GM18519 (cell line): ENCODE results near the gene HMX1.

Experiments
- ATAC-seq: cut with Tn5 transposase; IDR thresholded peaks from one replicate; pipeline ENCODE4 v1.9.1; 2021; ENCODE audit warnings: mild to moderate bottlenecking, moderate library complexity; ENCODE audit not compliant: unreplicated experiment, low FRiP score

HMX1 gene

DNA sequence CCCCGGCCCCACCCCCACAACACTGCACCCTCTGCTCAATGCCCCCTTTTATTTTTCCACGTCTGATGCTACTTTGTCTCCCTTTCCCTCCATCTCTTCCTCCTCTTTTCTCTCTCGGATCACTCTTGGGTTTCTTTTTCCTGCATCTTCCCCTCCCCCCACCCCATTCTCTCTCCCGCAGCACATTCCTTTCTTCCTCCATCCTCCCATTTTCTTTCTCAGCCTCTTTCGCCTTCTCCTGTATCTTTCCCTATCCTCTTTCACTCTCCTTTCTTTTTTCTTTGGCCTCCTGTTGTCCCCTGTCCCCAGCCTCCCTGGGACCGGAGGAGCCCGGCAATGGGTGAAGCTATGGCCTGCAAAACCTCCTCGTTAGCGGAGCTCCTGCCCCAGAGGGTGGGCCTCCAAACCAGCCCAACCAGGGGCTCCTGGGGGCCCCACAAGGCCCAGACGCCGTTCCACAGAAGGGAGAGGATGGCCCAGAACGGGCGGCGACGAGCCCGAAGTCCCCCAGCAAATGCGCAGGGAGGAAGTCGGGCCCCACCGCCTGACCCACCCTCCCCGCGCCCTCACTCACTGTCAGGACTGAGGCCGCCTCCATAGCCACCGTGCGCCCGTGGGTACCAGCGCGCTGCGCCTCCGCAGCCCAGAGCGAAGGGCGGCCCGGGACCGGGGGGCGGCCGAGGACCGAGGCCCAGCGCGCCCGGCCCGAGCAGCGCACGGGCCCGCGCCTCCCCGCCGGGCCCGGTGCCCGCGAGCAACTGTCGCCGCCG lies 807 bp downstream of the HMX1 start:
- ATAC-seq: no peak

DNA sequence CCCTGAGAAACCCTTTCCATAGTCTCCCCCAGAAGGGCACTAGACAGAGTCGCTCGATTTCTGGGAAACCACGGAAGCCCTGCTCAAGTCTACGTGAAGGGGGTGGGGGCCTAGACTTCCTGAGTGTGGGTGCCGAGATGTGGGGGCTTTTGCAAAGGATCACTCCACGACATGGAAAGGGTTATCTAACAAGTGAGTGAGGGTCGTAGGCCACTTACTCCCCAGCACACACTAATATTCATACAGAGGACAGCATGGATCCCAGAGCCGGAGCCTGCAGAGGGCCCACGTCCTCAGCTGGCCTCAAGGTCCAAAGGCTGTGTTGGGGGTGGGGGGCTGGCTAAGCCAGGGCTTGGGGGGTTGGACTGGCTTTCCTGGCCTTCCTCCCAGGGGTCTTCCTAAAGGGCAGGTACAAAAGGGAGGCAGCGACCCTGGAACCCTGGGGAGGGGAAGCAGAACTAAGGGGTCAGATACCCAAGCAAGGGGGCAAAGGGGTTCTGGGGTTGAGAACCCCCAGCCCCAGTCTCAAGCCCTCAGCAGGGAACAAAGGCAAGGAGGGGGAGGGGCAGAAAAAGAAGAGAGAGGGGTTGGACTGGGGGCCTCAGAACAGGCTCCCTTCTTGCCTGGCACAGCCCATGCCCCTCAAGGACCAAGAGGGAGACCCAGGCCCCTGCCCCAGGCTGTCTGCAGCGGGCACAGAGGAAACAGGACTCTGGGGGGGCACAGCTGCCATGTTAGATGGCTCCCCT lies 1.6 kb downstream of the HMX1 start:
- no peak for ATAC-seq

- ATAC-seq: no peak
Measured at GRCh38 chr4:8869002-8869897, 2.4 kb downstream of the HMX1 start.

DNA sequence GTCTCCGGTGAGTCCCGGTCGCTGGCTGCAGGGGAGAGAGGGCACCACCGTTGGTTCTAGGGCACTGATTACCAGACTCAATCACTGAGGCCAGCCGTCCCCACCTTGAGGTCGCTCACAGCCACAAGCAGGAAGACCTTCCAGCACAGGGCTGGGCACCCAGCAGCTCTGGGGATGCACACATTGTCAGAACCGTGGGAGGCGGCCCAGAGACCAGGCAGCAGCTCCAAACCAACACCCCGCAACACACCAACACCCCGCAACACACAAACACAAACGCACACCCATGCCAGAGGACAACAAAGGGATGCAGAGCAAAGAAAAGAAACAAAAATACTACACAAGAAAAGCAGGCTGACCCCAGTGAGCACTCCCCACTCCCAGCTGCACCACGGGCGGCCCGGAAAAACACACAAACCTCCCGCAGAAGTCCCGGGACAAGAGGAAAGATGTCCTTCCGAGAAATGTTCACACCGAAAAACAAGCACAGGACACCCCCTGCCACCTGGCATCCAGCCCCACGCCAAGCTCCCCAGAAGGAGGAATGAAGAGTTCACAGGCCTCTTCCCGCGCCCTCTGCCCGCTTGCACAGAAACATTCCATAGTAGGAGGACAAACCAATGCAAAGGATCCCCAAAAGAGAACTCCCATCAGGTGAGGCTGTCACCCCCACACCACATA lies 3.2 kb downstream of the HMX1 start:
- no peak for ATAC-seq

- ATAC-seq: no peak
Measured at GRCh38 chr4:8867624-8868320, 3.9 kb downstream of the HMX1 start.

- no peak for ATAC-seq
Measured at GRCh38 chr4:8866828-8867623, 4.6 kb downstream of the HMX1 start.

DNA sequence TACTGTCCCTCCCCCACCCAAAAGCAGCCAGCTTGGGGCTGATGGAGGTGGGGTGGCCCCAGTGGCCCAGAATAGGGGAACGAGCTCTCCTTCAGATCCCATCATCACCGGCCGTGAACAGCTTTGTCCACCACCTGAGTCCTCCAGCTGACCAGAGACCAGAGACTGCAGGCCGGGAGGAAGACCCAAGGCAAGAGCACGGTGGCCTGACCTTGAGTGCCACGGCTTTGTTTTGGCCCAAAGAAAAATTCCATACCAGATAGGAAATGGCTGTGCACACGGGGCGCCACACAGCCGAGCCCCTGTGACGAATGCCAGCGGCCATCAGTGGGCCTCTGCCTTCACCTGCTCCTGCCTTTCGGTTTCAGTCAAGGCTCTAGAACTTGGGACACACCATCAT lies 5.2 kb downstream of the HMX1 start:
- ATAC-seq: no peak

GRCh38 chr4:8865681-8866310 lies 5.8 kb downstream of the HMX1 start:
- ATAC-seq: no peak

- no peak for ATAC-seq
Measured at GRCh38 chr4:8864912-8865680, 6.5 kb downstream of the HMX1 start.

- no peak for ATAC-seq
Measured at GRCh38 chr4:8863686-8864682, 7.7 kb downstream of the HMX1 start.

DNA sequence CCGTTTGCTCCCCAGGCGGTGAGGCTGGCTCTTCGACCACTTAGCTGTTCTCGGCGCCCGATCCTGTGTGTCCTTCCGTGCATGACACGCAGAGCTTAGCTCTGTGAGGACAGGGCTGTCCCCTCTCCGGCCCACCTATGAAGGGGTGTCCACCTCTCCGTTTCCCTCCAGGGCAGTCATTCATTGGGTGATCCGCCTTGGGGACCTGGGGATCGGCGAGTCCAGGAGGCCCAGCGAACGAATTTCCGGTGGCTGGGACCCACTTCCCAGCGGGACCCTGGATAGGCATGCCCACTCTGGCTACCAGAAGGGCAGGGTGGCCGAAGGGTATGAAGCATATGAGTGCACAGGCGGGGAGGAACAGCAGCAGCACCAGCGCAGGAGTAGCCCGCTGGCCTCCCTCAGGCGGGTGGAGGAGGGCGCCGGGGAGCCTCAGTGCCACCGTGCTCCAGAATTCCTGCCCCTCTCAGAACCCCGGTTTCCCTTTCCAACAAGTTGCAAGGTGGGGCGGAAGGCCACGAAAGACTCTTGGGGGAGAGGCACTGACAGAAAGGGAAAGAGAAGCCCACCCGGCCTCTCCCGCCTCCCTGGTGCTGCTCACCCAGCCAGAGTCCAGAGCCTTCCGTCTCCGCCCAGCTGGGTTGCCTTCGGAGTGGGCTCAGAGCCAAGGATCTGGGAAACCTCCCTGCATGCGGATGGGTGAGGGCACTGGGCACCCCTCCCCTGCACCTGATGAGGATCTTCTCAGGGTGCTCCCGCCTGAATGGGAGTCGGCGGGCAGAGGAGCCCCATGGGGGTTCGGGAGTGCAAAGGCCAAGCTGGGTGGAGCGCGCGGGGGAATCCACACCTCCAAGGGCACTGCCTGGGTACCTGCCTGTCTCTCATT lies 8.6 kb downstream of the HMX1 start:
- no peak for ATAC-seq

DNA sequence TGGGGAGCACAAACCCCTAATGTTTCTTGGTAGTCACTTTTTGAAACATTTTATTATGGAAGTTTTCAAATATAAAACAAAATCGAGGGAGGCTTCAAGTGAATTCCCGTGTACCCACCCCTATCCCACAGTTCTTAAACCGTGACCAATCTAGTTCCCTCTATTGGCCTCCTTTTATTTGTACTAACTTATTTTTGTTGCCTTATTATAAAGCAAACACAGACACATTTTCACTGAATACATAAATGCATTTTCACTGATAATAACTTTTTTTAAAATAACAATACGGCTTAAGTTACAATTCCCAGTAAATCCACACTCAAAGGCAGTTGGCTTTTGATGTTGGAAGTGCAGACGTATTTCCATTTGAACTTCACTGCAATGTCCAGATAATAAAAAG lies 9.3 kb downstream of the HMX1 start:
- no peak for ATAC-seq

DNA sequence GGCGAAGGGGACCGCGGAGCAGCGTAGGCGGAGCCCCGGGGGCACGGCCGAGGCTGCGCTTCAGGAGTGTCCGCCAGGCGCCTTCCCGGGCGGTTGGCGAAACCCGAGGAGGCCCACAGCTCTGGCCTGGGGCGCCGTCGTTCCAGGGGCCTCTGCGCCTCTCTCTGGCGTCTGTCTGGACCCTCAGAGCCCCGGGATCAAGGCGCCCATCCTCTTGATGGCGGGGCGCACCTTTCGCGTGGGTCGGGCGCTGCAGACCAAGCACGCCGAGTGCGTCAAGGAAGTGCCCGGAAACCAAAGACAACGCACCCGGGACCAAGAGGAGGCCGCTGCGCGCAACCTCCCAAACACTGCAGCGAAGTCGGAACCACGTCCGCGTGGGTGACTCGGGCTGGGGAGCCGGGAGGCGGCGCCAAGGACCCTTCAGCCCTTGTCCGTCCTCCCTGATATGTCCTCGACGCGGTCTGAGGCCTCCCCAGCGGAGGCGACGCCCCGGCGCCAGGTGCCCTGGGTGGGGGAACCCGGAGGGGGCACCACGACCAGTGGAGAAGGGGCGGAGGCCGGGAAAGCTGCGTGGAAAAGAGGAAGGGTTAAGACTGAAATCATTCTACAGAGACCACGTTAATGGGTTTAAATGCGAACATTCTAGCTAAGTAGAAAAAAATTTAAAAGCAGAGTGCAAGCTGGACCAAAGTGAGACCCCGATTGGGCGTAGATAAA lies 9.9 kb downstream of the HMX1 start:
- ATAC-seq: no peak

DNA sequence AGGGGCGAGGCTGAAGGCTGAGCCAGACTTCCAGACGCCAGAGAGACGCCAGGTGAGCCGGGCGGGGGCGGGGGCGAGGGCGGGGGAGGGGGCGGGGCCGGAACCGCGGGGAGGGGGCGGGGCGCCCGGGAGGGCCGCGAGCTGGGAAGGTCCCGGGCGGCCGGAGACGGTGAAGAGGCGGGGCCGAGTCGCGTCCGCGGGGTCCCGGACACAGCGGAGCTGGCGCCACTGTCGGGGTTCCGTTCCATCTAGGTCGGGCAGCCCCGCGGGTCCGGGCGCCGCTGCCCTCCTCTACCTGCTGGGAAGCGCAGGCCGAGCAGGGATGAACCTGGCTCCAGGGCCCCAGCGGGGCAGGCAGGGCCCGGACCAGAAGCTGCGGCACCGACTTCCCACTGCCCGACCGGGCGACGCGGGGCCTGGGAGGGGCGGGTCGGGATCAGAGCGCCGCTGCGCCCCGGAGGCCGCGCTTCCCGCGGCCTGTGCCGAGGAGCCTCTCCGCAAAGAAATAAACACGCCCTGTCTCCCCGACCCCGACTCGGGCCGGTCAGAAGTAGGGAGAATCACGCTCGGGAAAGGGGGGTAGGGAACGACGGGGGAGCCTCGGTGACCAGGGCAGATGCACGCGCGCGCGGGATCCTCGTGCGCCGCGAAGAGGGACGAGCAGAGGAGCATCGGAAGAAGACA lies 10.6 kb downstream of the HMX1 start:
- no peak for ATAC-seq
